Measurements from ENCODE around the gene HSF4.

Gene HSF4

GRCh38 chr16:67212766-67213165 lies 48.2 kb downstream of the HSF4 start:
- no peak overlapping the region for H2AFZ ChIP-seq (ENCODE audit: low read depth, low read length, severe bottlenecking)

DNA sequence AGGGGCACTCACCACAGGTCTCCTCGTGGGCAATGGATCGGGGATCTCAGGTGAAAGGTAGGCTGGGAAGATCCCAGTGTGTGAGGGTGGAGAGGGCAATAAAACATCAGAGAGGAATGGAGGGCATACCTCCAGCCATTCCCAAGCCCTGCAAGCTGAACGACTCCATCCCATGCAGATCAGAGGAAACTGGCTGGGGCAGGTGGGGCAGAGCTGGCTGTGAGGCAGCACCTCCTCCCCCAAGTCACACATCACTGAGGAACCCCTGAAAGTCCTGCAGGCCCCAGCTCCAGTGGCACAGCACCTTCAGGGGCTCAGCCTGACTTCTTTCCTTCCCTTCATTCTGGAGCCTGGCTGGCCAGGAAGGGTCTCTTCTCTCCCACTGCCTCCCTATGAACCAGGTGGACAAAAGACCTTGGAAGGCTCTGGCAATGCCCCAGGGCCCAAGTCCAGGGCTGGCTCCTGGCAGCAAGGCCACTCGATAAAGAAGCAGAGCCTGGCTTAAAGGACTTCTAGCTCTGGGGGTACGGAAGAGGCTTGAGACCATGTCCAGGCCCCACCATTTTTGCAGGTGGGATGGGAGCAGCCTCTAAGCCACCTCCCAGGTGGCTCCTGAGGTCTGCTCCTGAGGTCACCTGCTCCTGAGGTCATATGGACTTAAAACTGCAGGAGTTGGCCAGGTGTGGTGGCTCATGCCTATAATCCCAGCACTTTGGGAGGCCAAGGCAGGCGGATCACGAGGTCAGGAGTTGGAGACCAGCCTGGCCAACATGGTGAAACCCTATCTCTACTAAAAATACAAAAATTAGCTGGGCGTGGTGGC lies 48.9 kb downstream of the HSF4 start:
- Histone ChIP-seq H3K4me2 (ENCODE audit: low read depth, low read length, poor library complexity, severe bottlenecking) (no peak overlapping the region), H3K27me3 (ENCODE audit: low read length) (no peaks in the 10 kb centered on the region), H3F3A (ENCODE audit: insufficient read depth) (no peaks in the 10 kb centered on the region), H3K27ac (ENCODE audit: low read depth, low read length) (no peak overlapping the region), H3K36me3 (ENCODE audit: low read length) (no peaks in the 10 kb centered on the region), H3K9me3 (ENCODE audit: insufficient read depth, low read length) (no peaks in the 10 kb centered on the region), H3K9ac (ENCODE audit: low read length) (no peak overlapping the region), H3K79me2 (ENCODE audit: insufficient read depth, low read length) (no peaks in the 10 kb centered on the region), H3K4me3 (ENCODE audit: insufficient read depth, low read length, poor library complexity, severe bottlenecking) (no peak overlapping the region), H2AFZ (ENCODE audit: low read depth, low read length, severe bottlenecking) (no peak overlapping the region), H3K9me2 (replicated peaks; ENCODE audit: insufficient read depth, low read length) (no peaks in the 10 kb centered on the region), H4K20me1 (ENCODE audit: low read depth, low read length) (no peaks in the 10 kb centered on the region)
- TF ChIP-seq CTCF (IDR thresholded peaks at IDR 0.05; ENCODE audit: insufficient read depth, low read length, poor library complexity, severe bottlenecking) = no peak

More at GRCh38 chr16:67212766-67213165, 48.2 kb downstream of the HSF4 start:
- TF ChIP-seq CTCF (IDR thresholded peaks at IDR 0.05; ENCODE audit: insufficient read depth, low read length, poor library complexity, severe bottlenecking) (no peak), EZH2phosphoT487 (conservative IDR thresholded peaks at IDR 0.05; ENCODE audit: low read length) (no peak)
- Histone ChIP-seq H3K79me2 (ENCODE audit: insufficient read depth, low read length) (no peaks in the 10 kb centered on the region), H4K20me1 (ENCODE audit: low read depth, low read length) (no peaks in the 10 kb centered on the region), H3K27me3 (ENCODE audit: low read length) (no peaks in the 10 kb centered on the region), H3K4me3 (ENCODE audit: insufficient read depth, low read length, poor library complexity, severe bottlenecking) (no peak overlapping the region), H3F3A (ENCODE audit: insufficient read depth) (no peaks in the 10 kb centered on the region), H3K4me2 (ENCODE audit: low read depth, low read length, poor library complexity, severe bottlenecking) (no peak overlapping the region), H3K36me3 (ENCODE audit: low read length) (no peaks in the 10 kb centered on the region), H3K9ac (ENCODE audit: low read length) (no peak overlapping the region), H3K27ac (ENCODE audit: low read depth, low read length) (no peak overlapping the region), H3K9me3 (ENCODE audit: insufficient read depth, low read length) (no peaks in the 10 kb centered on the region), H3K9me2 (replicated peaks; ENCODE audit: insufficient read depth, low read length) (no peaks in the 10 kb centered on the region)

GRCh38 chr16:67215706-67216105 lies 51.2 kb downstream of the HSF4 start:
- Histone ChIP-seq H3F3A (ENCODE audit: insufficient read depth) (no peaks in the 10 kb centered on the region), H3K36me3 (ENCODE audit: low read length) (no peaks in the 10 kb centered on the region), H4K20me1 (ENCODE audit: low read depth, low read length) (no peaks in the 10 kb centered on the region), H3K4me3 (ENCODE audit: insufficient read depth, low read length, poor library complexity, severe bottlenecking) (no peak overlapping the region), H3K27me3 (ENCODE audit: low read length) (no peaks in the 10 kb centered on the region), H3K9ac (ENCODE audit: low read length) (no peak overlapping the region), H3K9me2 (replicated peaks; ENCODE audit: insufficient read depth, low read length) (no peaks in the 10 kb centered on the region), H3K9me3 (ENCODE audit: insufficient read depth, low read length) (no peaks in the 10 kb centered on the region), H3K27ac (ENCODE audit: low read depth, low read length) (no peak overlapping the region), H2AFZ (ENCODE audit: low read depth, low read length, severe bottlenecking) (no peak overlapping the region), H3K79me2 (ENCODE audit: insufficient read depth, low read length) (no peaks in the 10 kb centered on the region), H3K4me2 (ENCODE audit: low read depth, low read length, poor library complexity, severe bottlenecking) (no peak overlapping the region)
- TF ChIP-seq EZH2phosphoT487 (conservative IDR thresholded peaks at IDR 0.05; ENCODE audit: low read length) (no peak), CTCF (IDR thresholded peaks at IDR 0.05; ENCODE audit: insufficient read depth, low read length, poor library complexity, severe bottlenecking) (no peak)

Measured in SU-DHL-6 (cell line).